GM19452 (cell line): ENCODE data around the gene TLR8.
"Not testable (repeated sequence)": the region's sequence is repeated elsewhere in the genome, so short reads cannot be mapped to it uniquely, and the experiment has no call there.

Source experiments
- ATAC-seq: cut with Tn5 transposase; IDR thresholded peaks from one replicate; pipeline ENCODE4 v1.9.1; 2021; ENCODE audit not compliant: unreplicated experiment

Gene TLR8

GRCh38 chrX:12946406-12946805 lies 40.0 kb downstream of the TLR8 start:
- no peak for ATAC-seq

- no peak for ATAC-seq
Observed at GRCh38 chrX:12946838-12947544, 40.6 kb downstream of the TLR8 start.

- ATAC-seq, result no peak
Observed at GRCh38 chrX:12947545-12948235, 41.3 kb downstream of the TLR8 start.

- no peak for ATAC-seq
Observed at GRCh38 chrX:12948495-12948894, 42.1 kb downstream of the TLR8 start.

- ATAC-seq, result no peak
Observed at GRCh38 chrX:12949205-12949926, 42.9 kb downstream of the TLR8 start.

- ATAC-seq, result peak; percentile 42
Observed at GRCh38 chrX:12949927-12950656, 43.7 kb downstream of the TLR8 start.

GRCh38 chrX:12950851-12951594 lies 44.6 kb downstream of the TLR8 start:
- ATAC-seq, result peak; percentile 59

- ATAC-seq, result no peak
Observed at GRCh38 chrX:12951595-12951975, 45.2 kb downstream of the TLR8 start.

GRCh38 chrX:12953420-12953819 lies 47.0 kb downstream of the TLR8 start:
- no peak for ATAC-seq

- ATAC-seq, result no peak
Observed at GRCh38 chrX:12954376-12954775, 48.0 kb downstream of the TLR8 start.

GRCh38 chrX:12954981-12955380 lies 48.6 kb downstream of the TLR8 start:
- ATAC-seq, result no peak

- peak; percentile 39 for ATAC-seq
Observed at GRCh38 chrX:12955882-12956703, 49.7 kb downstream of the TLR8 start.

GRCh38 chrX:12956704-12957534 lies 50.5 kb downstream of the TLR8 start:
- peak; percentile 68 for ATAC-seq

- ATAC-seq, result no peak
Observed at GRCh38 chrX:12958059-12958458, 51.6 kb downstream of the TLR8 start.

- no peak for ATAC-seq
Observed at GRCh38 chrX:12958461-12958860, 52.0 kb downstream of the TLR8 start.

- ATAC-seq, result no peak
Observed at GRCh38 chrX:12961196-12961718, 54.8 kb downstream of the TLR8 start.

- no peak for ATAC-seq
Observed at GRCh38 chrX:12962041-12962504, 55.7 kb downstream of the TLR8 start.

- not testable (repeated sequence) for ATAC-seq
Observed at GRCh38 chrX:12963210-12963850, 56.9 kb downstream of the TLR8 start.
